Activated CD4-positive, alpha-beta T cell treated with anti-CD3 and anti-CD28 coated beads, Interleukin-2, amount 50 U/mL, for 16 hours (primary cell): ENCODE data around the gene IDH3A.

ENCODE experiments used
- DNase-seq: peaks from one replicate; pipeline ENCODE4 v3.0.0-alpha.2; 2020

The IDH3A gene

GRCh38 chr15:78204351-78205309 is 55.5 kb downstream of the IDH3A start:
- DNase-seq = no peak

GRCh38 chr15:78205337-78205736 is 56.2 kb downstream of the IDH3A start:
- DNase-seq = no peak

DNA sequence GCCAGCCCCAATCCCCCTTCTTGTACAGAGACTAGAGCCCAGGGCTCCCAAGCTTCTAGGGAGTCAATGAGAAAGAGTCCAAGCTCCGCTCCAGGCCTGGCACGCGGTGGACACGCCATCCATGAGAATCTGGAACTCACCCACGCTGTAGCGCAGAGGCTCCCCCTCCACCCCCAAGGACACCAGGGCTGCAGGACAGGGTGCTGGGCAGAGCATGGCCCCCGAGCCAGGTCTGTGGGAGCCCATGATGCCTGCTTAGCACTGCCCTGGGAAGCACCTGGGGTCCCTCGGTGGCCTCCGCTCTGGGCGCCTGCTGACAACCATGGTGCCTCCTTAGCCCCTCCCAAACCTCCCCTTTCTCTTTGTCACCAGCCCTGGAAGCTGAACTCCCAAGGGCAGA is 56.7 kb downstream of the IDH3A start:
- DNase-seq = no peak

- DNase-seq = no peak
Observed at GRCh38 chr15:78206326-78207109, 57.4 kb downstream of the IDH3A start.

DNA sequence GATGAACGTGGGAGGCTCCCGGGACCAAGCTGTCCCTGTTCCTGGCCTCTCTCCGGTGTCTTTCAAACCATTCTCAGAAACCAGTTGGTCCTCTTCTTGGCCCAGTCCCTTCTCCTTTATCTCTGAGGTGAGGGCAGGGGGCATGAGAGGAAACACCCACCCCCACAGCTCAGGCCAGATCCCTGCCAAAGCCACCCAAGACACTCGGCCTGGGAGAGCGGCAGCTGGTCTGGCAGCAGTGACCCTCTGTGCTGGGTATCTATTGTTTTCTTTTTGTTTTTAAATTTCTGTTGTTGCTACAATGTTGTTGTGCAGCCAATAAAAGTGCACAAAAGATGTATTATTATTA is 57.9 kb downstream of the IDH3A start:
- DNase-seq = no peak

GRCh38 chr15:78207641-78208340 is 58.6 kb downstream of the IDH3A start:
- no peak for DNase-seq

GRCh38 chr15:78208341-78208844 is 59.2 kb downstream of the IDH3A start:
- DNase-seq = no peak

GRCh38 chr15:78208887-78209645 is 59.9 kb downstream of the IDH3A start:
- no peak for DNase-seq

DNA sequence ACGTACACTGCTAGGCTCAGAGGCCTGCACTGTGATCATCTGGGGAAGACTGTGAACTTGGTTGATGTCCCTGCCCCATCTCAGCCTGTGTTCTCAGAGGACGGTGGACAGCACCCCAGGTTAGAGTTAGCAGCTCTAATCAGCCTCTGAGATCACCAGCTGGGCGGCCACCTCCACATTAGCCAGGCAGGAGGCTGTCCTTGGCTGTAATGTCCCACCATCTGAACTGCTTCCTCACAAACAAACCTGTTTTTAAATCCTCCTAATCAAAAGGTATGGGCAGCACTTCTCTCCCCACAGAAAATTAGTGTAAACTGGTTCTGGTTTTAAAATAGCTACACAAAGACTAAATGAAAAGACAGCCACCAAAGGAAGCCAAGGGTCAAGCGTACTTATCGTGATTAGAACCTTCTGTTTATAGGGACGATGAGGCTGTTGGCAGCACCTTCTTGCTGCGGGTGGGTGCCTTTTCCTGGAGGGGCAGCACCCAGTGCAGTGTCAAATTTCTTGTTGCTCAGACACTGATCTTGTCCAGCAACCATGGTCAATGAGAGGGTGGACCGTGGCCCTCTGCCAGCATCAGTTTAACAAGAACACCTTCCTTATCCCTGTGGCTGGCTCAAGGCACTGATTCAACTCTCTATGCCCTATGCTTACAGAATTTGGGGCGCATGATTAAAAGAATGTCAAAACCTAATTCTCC is 60.6 kb downstream of the IDH3A start:
- no peak for DNase-seq

DNA sequence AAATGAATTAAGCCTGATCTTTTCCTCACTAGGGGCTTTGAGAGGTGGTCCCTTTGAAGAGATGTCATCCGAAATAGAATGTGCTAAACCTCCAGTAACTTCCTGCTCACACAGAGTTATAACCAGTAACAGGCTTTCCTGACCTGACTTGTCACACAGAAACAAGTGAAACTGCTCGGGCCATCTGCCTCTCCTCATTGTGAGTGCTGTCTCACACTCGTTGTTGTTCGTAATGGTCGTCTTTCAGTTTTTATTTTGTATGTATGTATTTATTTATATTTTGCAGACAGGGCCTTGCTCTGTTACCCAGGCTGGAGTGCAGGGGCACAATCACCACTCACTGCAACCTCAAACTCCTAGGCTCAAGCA is 61.2 kb downstream of the IDH3A start:
- DNase-seq = no peak

- DNase-seq = no peak
Observed at GRCh38 chr15:78211189-78211921, 62.2 kb downstream of the IDH3A start.

DNA sequence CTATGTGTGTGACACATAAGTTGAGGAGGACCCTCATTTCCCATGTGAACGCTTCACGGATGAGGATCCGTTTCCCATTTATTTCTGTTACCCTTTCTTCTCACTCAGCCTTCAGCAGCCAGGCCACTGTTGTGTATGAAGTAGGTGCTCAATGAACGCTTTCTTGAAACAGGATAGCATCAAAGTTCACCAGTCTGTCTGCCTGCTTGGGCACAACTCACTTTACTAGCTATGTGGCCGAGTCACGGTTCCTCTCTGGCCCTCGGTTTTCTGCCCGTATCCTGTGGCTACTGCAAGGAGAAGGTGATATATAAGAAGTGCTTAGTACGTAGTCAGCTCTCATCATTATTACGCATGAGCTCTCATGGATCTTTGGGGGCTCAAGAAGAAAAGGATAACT is 62.8 kb downstream of the IDH3A start:
- no peak for DNase-seq

- no peak for DNase-seq
Observed at GRCh38 chr15:78212546-78213424, 63.6 kb downstream of the IDH3A start.

DNA sequence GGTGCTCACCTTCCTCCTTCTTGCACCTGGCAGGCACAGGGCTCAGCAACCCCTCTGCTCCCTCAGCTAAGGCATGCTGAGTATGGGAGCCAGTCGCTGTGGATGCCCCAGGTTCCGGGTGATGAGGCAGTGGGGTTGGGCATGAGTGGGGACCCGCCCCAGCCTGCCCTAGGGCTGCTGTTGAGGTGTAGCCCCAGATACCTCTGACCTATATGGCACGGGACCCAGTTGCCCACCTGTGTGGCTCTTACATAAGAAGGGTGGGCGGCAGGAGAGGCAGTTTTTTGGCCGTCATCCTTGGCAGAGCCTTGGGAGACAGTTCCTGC is 64.2 kb downstream of the IDH3A start:
- DNase-seq = no peak

DNA sequence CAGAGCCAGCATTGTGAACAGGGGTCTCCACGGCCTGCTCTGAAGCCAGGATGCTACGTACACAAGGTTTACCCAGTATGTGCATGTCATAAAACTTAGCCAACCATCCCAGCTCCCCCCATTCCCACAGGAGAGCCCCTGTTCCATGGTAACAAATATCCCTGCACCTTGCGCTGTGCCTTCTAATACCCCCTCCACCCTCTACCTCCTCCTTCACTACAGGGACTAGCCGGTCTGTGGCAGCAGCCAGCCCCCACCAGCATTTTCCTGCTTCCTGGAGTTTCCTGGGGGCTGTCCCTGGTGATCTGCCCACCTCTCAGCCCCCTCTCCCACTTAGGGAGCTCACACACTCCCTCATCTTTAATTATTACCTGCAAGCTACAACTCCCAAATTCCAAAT is 64.8 kb downstream of the IDH3A start:
- no peak for DNase-seq

- DNase-seq = no peak
Observed at GRCh38 chr15:78216276-78217104, 67.3 kb downstream of the IDH3A start.

DNA sequence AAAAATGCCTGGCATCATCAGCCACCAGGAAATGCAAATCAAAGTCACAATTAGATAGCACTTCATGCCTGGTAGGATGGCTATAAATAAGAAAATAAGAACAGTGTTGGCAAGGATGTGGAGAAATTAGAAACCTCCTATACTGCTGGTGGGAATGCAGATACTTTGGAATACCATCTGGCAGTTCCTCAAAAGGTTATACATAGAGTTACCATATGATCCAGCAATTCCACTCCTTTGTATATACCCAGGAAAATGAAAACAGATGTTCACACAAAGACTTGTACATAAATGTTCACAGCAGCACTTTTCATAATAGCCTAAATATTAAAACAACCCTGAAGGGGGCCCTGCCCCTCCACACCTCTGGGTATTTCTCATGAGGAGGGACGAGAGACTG is 71.6 kb downstream of the IDH3A start:
- no peak for DNase-seq
